ENCODE results near the gene NOD2.
A peak's percentile ranks its signal among the peaks of the same experiment; 100 is the strongest.

NOD2 gene

GRCh38 chr16:50709980-50710379, 16.6 kb downstream of the NOD2 start:
- Mint-ChIP-seq H3K4me3 (no peak overlapping the region), H3K36me3 (ENCODE audit: low read depth) (peaks cover 33% of the 10 kb centered on the region), H3K27me3 (ENCODE audit: low read depth) (no peaks in the 10 kb centered on the region), H3K27ac (no peak overlapping the region), H3K9me3 (peaks cover 14% of the 10 kb centered on the region), H3K4me1 (ENCODE audit: low read depth) (peaks cover 35% of the 10 kb centered on the region)

- peaks cover 24% of the 10 kb centered on the region for H3K36me3 Mint-ChIP-seq (ENCODE audit: low read depth)
- H3K4me1 Mint-ChIP-seq (ENCODE audit: low read depth): peaks cover 31% of the 10 kb centered on the region
- no peak overlapping the region for H3K4me3 Mint-ChIP-seq
- H3K9me3 Mint-ChIP-seq: peaks cover 4% of the 10 kb centered on the region
- no peaks in the 10 kb centered on the region for H3K27me3 Mint-ChIP-seq (ENCODE audit: low read depth)
- H3K27ac Mint-ChIP-seq: no peak overlapping the region
These were observed 17.6 kb downstream of the NOD2 start for GRCh38 chr16:50711040-50711439.

- no peak overlapping the region for H3K27ac Mint-ChIP-seq
- no peaks in the 10 kb centered on the region for H3K9me3 Mint-ChIP-seq
- peaks cover 27% of the 10 kb centered on the region for H3K36me3 Mint-ChIP-seq (ENCODE audit: low read depth)
- H3K4me1 Mint-ChIP-seq (ENCODE audit: low read depth): peaks cover 33% of the 10 kb centered on the region
- H3K27me3 Mint-ChIP-seq (ENCODE audit: low read depth): no peaks in the 10 kb centered on the region
- H3K4me3 Mint-ChIP-seq: no peak overlapping the region
These were observed 18.6 kb downstream of the NOD2 start for GRCh38 chr16:50711862-50712559.

- Mint-ChIP-seq H3K4me1 (ENCODE audit: low read depth) (peaks cover 35% of the 10 kb centered on the region), H3K27ac (no peak overlapping the region), H3K4me3 (no peak overlapping the region), H3K9me3 (no peaks in the 10 kb centered on the region), H3K27me3 (ENCODE audit: low read depth) (no peaks in the 10 kb centered on the region), H3K36me3 (ENCODE audit: low read depth) (peaks cover 25% of the 10 kb centered on the region)
These were observed 19.1 kb downstream of the NOD2 start for GRCh38 chr16:50712560-50712898.

- no peak overlapping the region for H3K4me3 Mint-ChIP-seq
- H3K9me3 Mint-ChIP-seq: no peaks in the 10 kb centered on the region
- no peak overlapping the region for H3K27ac Mint-ChIP-seq
- H3K4me1 Mint-ChIP-seq (ENCODE audit: low read depth): peaks cover 35% of the 10 kb centered on the region
- no peaks in the 10 kb centered on the region for H3K27me3 Mint-ChIP-seq (ENCODE audit: low read depth)
- H3K36me3 Mint-ChIP-seq (ENCODE audit: low read depth): peaks cover 24% of the 10 kb centered on the region
These were observed 19.6 kb downstream of the NOD2 start for GRCh38 chr16:50712956-50713355.

- no peak overlapping the region for H3K27ac Mint-ChIP-seq
- H3K36me3 Mint-ChIP-seq (ENCODE audit: low read depth): peaks cover 20% of the 10 kb centered on the region
- H3K9me3 Mint-ChIP-seq: no peaks in the 10 kb centered on the region
- H3K27me3 Mint-ChIP-seq (ENCODE audit: low read depth): no peaks in the 10 kb centered on the region
- no peak overlapping the region for H3K4me3 Mint-ChIP-seq
- peaks cover 30% of the 10 kb centered on the region for H3K4me1 Mint-ChIP-seq (ENCODE audit: low read depth)
These were observed 23.7 kb downstream of the NOD2 start for GRCh38 chr16:50717091-50717490.

GRCh38 chr16:50717494-50717893, 24.1 kb downstream of the NOD2 start:
- Mint-ChIP-seq H3K36me3 (ENCODE audit: low read depth) (peaks cover 23% of the 10 kb centered on the region), H3K9me3 (no peaks in the 10 kb centered on the region), H3K4me3 (no peak overlapping the region), H3K4me1 (ENCODE audit: low read depth) (peaks cover 33% of the 10 kb centered on the region), H3K27ac (no peak overlapping the region), H3K27me3 (ENCODE audit: low read depth) (no peaks in the 10 kb centered on the region)

- Mint-ChIP-seq H3K27ac (no peak overlapping the region), H3K27me3 (ENCODE audit: low read depth) (no peaks in the 10 kb centered on the region), H3K36me3 (ENCODE audit: low read depth) (peaks cover 30% of the 10 kb centered on the region), H3K9me3 (peaks cover 5% of the 10 kb centered on the region), H3K4me3 (no peak overlapping the region), H3K4me1 (ENCODE audit: low read depth) (peaks cover 34% of the 10 kb centered on the region)
These were observed 24.8 kb downstream of the NOD2 start for GRCh38 chr16:50718061-50718760.

GRCh38 chr16:50718761-50719400, 25.5 kb downstream of the NOD2 start:
- Mint-ChIP-seq H3K9me3 (peaks cover 12% of the 10 kb centered on the region), H3K27me3 (ENCODE audit: low read depth) (no peaks in the 10 kb centered on the region), H3K27ac (peak overlapping the region; percentile 19), H3K36me3 (ENCODE audit: low read depth) (peaks cover 37% of the 10 kb centered on the region), H3K4me1 (ENCODE audit: low read depth) (peaks cover 32% of the 10 kb centered on the region), H3K4me3 (no peak overlapping the region)

GRCh38 chr16:50719401-50720337, 26.3 kb downstream of the NOD2 start:
- Mint-ChIP-seq H3K9me3 (peaks cover 20% of the 10 kb centered on the region), H3K27ac (no peak overlapping the region), H3K27me3 (ENCODE audit: low read depth) (no peaks in the 10 kb centered on the region), H3K36me3 (ENCODE audit: low read depth) (peaks cover 44% of the 10 kb centered on the region), H3K4me3 (no peak overlapping the region), H3K4me1 (ENCODE audit: low read depth) (peaks cover 36% of the 10 kb centered on the region)

- no peak overlapping the region for H3K4me3 Mint-ChIP-seq
- H3K27me3 Mint-ChIP-seq (ENCODE audit: low read depth): no peaks in the 10 kb centered on the region
- peak overlapping the region; percentile 21 for H3K27ac Mint-ChIP-seq
- H3K36me3 Mint-ChIP-seq (ENCODE audit: low read depth): peaks cover 48% of the 10 kb centered on the region
- peaks cover 28% of the 10 kb centered on the region for H3K9me3 Mint-ChIP-seq
- H3K4me1 Mint-ChIP-seq (ENCODE audit: low read depth): peaks cover 34% of the 10 kb centered on the region
These were observed 28.4 kb downstream of the NOD2 start for GRCh38 chr16:50721549-50722404.

GRCh38 chr16:50722405-50722737, 29.0 kb downstream of the NOD2 start:
- H3K27me3 Mint-ChIP-seq (ENCODE audit: low read depth): no peaks in the 10 kb centered on the region
- no peak overlapping the region for H3K4me3 Mint-ChIP-seq
- peaks cover 28% of the 10 kb centered on the region for H3K9me3 Mint-ChIP-seq
- H3K4me1 Mint-ChIP-seq (ENCODE audit: low read depth): peaks cover 30% of the 10 kb centered on the region
- H3K27ac Mint-ChIP-seq: peak overlapping the region; percentile 21
- peaks cover 47% of the 10 kb centered on the region for H3K36me3 Mint-ChIP-seq (ENCODE audit: low read depth)

GRCh38 chr16:50722960-50723359, 29.6 kb downstream of the NOD2 start:
- Mint-ChIP-seq H3K27me3 (ENCODE audit: low read depth) (no peaks in the 10 kb centered on the region), H3K4me3 (no peak overlapping the region), H3K27ac (no peak overlapping the region), H3K4me1 (ENCODE audit: low read depth) (peaks cover 27% of the 10 kb centered on the region), H3K36me3 (ENCODE audit: low read depth) (peaks cover 46% of the 10 kb centered on the region), H3K9me3 (peaks cover 28% of the 10 kb centered on the region)

- Mint-ChIP-seq H3K9me3 (peaks cover 28% of the 10 kb centered on the region), H3K4me3 (no peak overlapping the region), H3K27ac (no peak overlapping the region), H3K27me3 (ENCODE audit: low read depth) (no peaks in the 10 kb centered on the region), H3K4me1 (ENCODE audit: low read depth) (peaks cover 20% of the 10 kb centered on the region), H3K36me3 (ENCODE audit: low read depth) (peaks cover 42% of the 10 kb centered on the region)
These were observed 30.9 kb downstream of the NOD2 start for GRCh38 chr16:50724306-50724705.

Data from T-helper 1 cell treated with Interleukin-12 subunit alpha and Interleukin-12 subunit beta and Interleukin-4 antibody, amounts not matched to agents 30 μg/mL and 1 μg/mL, for 36 hours (primary cell).